BE2C (cell line): ENCODE measurements around the gene MMEL1.

Source experiments
- DNase-seq: peaks from one replicate; pipeline ENCODE4 v3.0.0-alpha.2; 2020
- H3K27me3 ChIP-seq: fragments of 250-450 bp; sonication (Bioruptor Pico); 2 replicates; pipeline ENCODE4 v1.5.1; 2020; ENCODE audit warnings: mild to moderate bottlenecking
- H3K36me3 ChIP-seq: fragments of 250-450 bp; sonication (Bioruptor Pico); 2 replicates; pipeline ENCODE4 v1.5.1; 2020; ENCODE audit warnings: mild to moderate bottlenecking
- H3K4me1 ChIP-seq: fragments of 250-450 bp; sonication (Bioruptor Pico); 2 replicates; pipeline ENCODE4 v1.5.1; 2020
- H3K4me3 ChIP-seq: 2 replicates; pipeline ENCODE4 v1.5.1; 2011; ENCODE audit warnings: low read depth, low read length
- H3K9me3 ChIP-seq: fragments of 250-450 bp; sonication (Bioruptor Pico); 2 replicates; pipeline ENCODE4 v1.5.1; 2020
- CTCF ChIP-seq: IDR thresholded peaks from 2 replicates; pipeline ENCODE4 v1.5.1; 2012; ENCODE audit warnings: mild to moderate bottlenecking, low read depth, low read length

Gene MMEL1

DNA sequence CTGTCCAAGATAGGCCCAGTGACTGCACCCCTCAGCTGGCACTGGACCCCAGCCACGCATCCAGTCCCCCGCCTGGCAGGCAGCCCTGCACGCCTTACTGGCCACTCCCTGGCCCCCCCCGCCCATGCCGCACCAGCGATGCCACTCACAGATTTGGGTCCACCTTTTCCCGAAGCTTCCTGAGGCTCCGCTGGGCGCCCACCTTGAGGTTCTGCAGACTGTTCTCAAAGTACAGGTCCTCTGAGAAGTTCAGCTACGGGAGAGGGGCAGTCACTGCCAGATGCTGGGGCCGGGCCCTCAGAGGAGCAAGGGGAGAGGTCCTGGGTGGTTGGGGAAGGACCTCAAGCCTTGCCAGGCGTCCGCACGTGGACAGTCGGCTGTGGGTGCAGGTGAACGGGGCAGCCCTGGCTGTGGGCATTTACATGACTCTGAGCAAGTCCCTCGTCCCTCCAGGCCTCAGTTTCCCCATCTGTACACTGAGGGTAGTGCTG, 38.1 kb downstream of the MMEL1 start:
- Histone ChIP-seq H3K4me1 (no peaks in the 10 kb centered on the region), H3K4me3 (no peak overlapping the region), H3K36me3 (no peaks in the 10 kb centered on the region), H3K9me3 (no peaks in the 10 kb centered on the region), H3K27me3 (no peaks in the 10 kb centered on the region)
- no peak for DNase-seq
- TF ChIP-seq CTCF = no peak

DNA sequence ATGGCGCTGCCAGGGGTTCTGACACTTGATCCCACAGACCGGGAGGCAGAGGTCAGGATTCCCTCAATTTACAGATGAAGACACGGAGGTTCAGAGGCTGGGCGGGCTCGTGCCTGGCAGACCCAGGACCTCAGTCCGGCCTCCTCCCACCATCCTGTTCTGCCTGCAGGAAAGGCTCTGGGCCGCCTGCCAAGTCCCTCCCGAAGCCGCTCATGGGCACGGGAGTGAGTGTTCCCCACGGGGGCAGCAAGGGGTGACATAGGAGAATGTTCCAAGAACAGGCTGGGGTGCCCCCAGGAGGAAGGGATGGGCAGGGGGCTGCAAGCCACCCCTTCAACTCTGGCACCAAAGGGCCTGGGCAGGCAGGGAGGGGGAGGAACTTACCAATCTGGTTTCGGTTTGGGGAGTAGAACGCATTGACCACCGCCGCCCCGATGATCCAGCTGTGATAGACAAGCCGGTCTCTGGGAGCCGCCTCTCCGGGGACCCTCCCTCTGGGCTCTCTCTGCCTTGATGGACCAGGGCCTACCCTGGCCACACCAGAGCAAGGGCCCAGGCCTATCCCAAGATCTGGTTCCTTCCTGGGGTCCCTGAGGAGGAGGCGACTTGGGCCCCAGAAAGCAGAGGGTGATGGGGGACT, 38.7 kb downstream of the MMEL1 start:
- H3K9me3 ChIP-seq = no peaks in the 10 kb centered on the region
- H3K4me1 ChIP-seq = no peaks in the 10 kb centered on the region
- TF ChIP-seq CTCF = no peak
- H3K4me3 ChIP-seq = no peak overlapping the region
- no peaks in the 10 kb centered on the region for H3K36me3 ChIP-seq
- no peaks in the 10 kb centered on the region for H3K27me3 ChIP-seq
- DNase-seq = peak; percentile 70

DNA sequence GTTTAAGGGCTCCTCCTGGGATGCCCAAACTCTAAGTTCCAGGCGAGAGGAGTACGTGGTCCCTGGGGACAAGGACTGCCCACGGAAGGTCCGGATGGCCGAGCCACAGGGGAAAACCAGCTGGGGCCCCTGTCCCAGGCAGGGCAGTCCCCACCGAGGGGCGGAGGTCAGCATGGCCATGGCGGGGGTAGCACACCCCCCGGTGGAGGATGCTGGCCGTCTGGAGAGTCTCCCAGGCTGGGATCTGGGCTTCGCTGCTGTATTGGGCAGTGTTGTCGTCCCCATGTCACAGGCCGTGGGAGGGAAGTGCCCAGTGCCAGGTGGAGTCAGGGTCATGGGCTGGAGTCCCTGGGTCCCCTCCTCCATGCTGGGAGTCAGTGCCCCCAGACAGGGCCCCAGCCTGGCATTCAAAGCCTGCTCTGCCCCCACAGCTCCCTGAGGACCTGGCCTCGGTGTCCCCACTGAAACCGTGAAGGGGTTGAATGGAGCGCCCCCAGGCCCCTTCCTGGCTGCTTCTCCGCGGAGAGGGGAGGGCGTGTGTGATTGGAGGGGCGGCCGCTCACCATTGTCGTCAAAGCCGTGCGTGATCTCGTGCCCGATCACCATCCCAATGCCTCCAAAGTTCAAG, 39.5 kb downstream of the MMEL1 start:
- TF ChIP-seq CTCF = no peak
- no peaks in the 10 kb centered on the region for H3K9me3 ChIP-seq
- H3K27me3 ChIP-seq = no peaks in the 10 kb centered on the region
- no peaks in the 10 kb centered on the region for H3K36me3 ChIP-seq
- DNase-seq = no peak
- H3K4me3 ChIP-seq = no peak overlapping the region
- no peaks in the 10 kb centered on the region for H3K4me1 ChIP-seq

GRCh38 chr1:2592672-2593071, 40.1 kb downstream of the MMEL1 start:
- no peak for DNase-seq

GRCh38 chr1:2591581-2592261, 41.1 kb downstream of the MMEL1 start:
- Histone ChIP-seq H3K4me1 (no peaks in the 10 kb centered on the region), H3K9me3 (no peaks in the 10 kb centered on the region), H3K4me3 (no peak overlapping the region), H3K36me3 (no peaks in the 10 kb centered on the region), H3K27me3 (no peaks in the 10 kb centered on the region)
- TF ChIP-seq CTCF = no peak
- no peak for DNase-seq

More at GRCh38 chr1:2592672-2593071, 40.1 kb downstream of the MMEL1 start:
- Histone ChIP-seq H3K4me1 (no peaks in the 10 kb centered on the region), H3K9me3 (no peaks in the 10 kb centered on the region), H3K36me3 (no peaks in the 10 kb centered on the region), H3K27me3 (no peaks in the 10 kb centered on the region), H3K4me3 (no peak overlapping the region)
- TF ChIP-seq CTCF = no peak

DNA sequence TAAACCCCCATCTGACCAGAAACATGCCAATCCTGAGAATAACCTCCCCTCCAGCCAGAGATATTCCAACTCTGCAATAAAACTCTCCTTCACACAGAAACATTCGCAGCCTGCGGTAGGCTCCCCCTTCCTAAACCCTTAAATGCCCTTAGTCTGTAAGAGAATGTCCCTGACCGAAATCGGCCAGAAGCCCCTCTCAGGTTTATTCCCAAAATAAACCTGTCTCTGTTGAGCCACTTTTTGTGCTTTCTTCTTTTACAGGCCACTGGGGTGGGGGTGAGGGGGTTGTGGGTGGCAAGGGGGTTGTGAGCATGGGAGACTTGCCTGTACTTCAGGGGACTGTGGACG, 41.6 kb downstream of the MMEL1 start:
- H3K36me3 ChIP-seq = no peaks in the 10 kb centered on the region
- no peaks in the 10 kb centered on the region for H3K9me3 ChIP-seq
- no peaks in the 10 kb centered on the region for H3K4me1 ChIP-seq
- no peak for TF ChIP-seq CTCF
- no peak for DNase-seq
- H3K27me3 ChIP-seq = no peaks in the 10 kb centered on the region
- H3K4me3 ChIP-seq = no peak overlapping the region
